Parathyroid adenoma (tissue), 2 donors: ENCODE data around the gene HERC4.

Experiments used
- H2AFZ ChIP-seq: fragments of 300-600 bp; sonication (generic); one replicate; pipeline ENCODE4 v1.7.0; 2017; ENCODE audit warnings: antibody characterized with exemption, mild to moderate bottlenecking
- H3K27ac ChIP-seq: fragments of 300-600 bp; sonication (generic); one replicate; pipeline ENCODE4 v1.7.0; 2017
- H3K27me3 ChIP-seq: fragments of 300-600 bp; sonication (generic); one replicate; pipeline ENCODE4 v1.7.0; 2017; ENCODE audit warnings: low read length; ENCODE audit not compliant: control insufficient read depth, insufficient read depth
- H3K36me3 ChIP-seq: fragments of 300-600 bp; sonication (generic); one replicate; pipeline ENCODE4 v1.7.0; 2017; ENCODE audit warnings: low read length; ENCODE audit not compliant: control insufficient read depth, insufficient read depth
- H3K4me1 ChIP-seq: fragments of 300-600 bp; sonication (generic); one replicate; pipeline ENCODE4 v1.7.0; 2017; ENCODE audit warnings: control low read depth
- H3K4me2 ChIP-seq: fragments of 300-600 bp; sonication (generic); one replicate; pipeline ENCODE4 v1.7.0; 2017; ENCODE audit warnings: low read length
- H3K4me3 ChIP-seq: fragments of 300-600 bp; sonication (generic); one replicate; pipeline ENCODE4 v1.7.0; 2017; ENCODE audit warnings: low read depth, low read length
- H3K79me2 ChIP-seq: fragments of 300-600 bp; sonication (generic); one replicate; pipeline ENCODE4 v1.7.0; 2017; ENCODE audit warnings: control low read depth
- H3K9ac ChIP-seq: fragments of 300-600 bp; sonication (generic); one replicate; pipeline ENCODE4 v1.7.0; 2017; ENCODE audit warnings: mild to moderate bottlenecking
- H3K9me3 ChIP-seq: fragments of 300-600 bp; sonication (generic); one replicate; pipeline ENCODE4 v1.7.0; 2017; ENCODE audit warnings: low read length; ENCODE audit not compliant: control insufficient read depth
- CTCF ChIP-seq: fragments of 300-600 bp; sonication (generic); IDR thresholded peaks from one replicate; pipeline ENCODE4 v1.7.0; 2017; ENCODE audit warnings: antibody characterized with exemption, mild to moderate bottlenecking
- donor health status: primary hyperparathyroidism.

HERC4 gene

DNA sequence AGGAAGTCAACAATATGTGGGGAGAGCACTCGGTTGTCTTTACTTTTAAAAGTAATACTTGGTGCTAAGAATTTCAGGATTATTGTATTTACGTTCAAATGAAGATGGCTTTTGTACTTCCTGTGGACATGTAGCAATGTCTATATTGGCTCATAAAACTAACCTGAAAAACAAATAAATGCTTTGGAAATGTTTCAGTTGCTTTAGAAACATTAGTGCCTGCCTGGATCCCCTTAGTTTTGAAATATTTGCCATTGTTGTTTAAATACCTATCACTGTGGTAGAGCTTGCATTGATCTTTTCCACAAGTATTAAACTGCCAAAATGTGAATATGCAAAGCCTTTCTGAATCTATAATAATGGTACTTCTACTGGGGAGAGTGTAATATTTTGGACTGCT is 157.9 kb downstream of the HERC4 start:
- no peaks in the 10 kb centered on the region for H3K9me3 ChIP-seq
- H3K27me3 ChIP-seq = no peaks in the 10 kb centered on the region
- H3K27ac ChIP-seq = no peak overlapping the region
- H2AFZ ChIP-seq = no peak overlapping the region
- H3K4me1 ChIP-seq = no peaks in the 10 kb centered on the region
- no peak for TF ChIP-seq CTCF
- H3K4me3 ChIP-seq = no peak overlapping the region
- H3K36me3 ChIP-seq = no peaks in the 10 kb centered on the region
- no peak overlapping the region for H3K4me2 ChIP-seq
- no peak overlapping the region for H3K9ac ChIP-seq
- H3K79me2 ChIP-seq = no peaks in the 10 kb centered on the region

GRCh38 chr10:67914777-67915340 is 160.2 kb downstream of the HERC4 start:
- no peaks in the 10 kb centered on the region for H3K27me3 ChIP-seq
- H3K4me1 ChIP-seq = no peaks in the 10 kb centered on the region
- no peak overlapping the region for H3K27ac ChIP-seq
- H3K9ac ChIP-seq = no peak overlapping the region
- H2AFZ ChIP-seq = no peak overlapping the region
- no peak for TF ChIP-seq CTCF
- H3K79me2 ChIP-seq = no peaks in the 10 kb centered on the region
- H3K4me3 ChIP-seq = no peak overlapping the region
- no peaks in the 10 kb centered on the region for H3K36me3 ChIP-seq
- no peak overlapping the region for H3K4me2 ChIP-seq
- H3K9me3 ChIP-seq = no peaks in the 10 kb centered on the region

- Histone ChIP-seq H3K27me3 (no peaks in the 10 kb centered on the region), H3K79me2 (no peaks in the 10 kb centered on the region), H3K36me3 (no peaks in the 10 kb centered on the region), H3K4me1 (no peaks in the 10 kb centered on the region), H3K4me3 (no peak overlapping the region), H2AFZ (no peak overlapping the region), H3K4me2 (no peak overlapping the region), H3K27ac (no peak overlapping the region), H3K9me3 (no peaks in the 10 kb centered on the region), H3K9ac (no peak overlapping the region)
- TF ChIP-seq CTCF = no peak
Measured at GRCh38 chr10:67912331-67912946, 162.6 kb downstream of the HERC4 start.

DNA sequence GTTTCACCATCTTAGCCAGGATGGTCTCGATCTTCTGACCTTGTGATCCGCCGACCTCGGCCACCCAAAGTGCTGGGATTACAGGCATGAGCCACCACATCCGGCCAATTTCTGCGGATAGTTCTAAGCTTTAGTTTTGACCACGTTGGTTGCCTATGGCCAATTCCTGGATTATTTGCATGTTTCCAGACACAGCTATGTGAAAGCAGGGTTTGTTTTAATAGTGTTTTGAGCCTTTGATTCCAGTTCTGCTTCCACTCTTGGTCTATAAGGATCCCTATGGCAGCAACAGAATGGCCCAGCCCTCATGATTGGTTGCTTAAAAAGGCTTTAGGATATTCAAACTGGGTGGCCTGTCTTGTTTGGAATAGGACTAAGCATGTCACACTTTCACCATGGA is 171.5 kb downstream of the HERC4 start:
- no peak overlapping the region for H3K4me2 ChIP-seq
- H3K36me3 ChIP-seq = no peaks in the 10 kb centered on the region

More for the DNA sequence above, 171.5 kb downstream of the HERC4 start:
- TF ChIP-seq CTCF = no peak
- Histone ChIP-seq H3K4me3 (no peak overlapping the region), H3K79me2 (peaks cover 8% of the 10 kb centered on the region), H3K27ac (no peak overlapping the region), H2AFZ (no peak overlapping the region), H3K9ac (no peak overlapping the region), H3K4me1 (no peaks in the 10 kb centered on the region), H3K9me3 (no peaks in the 10 kb centered on the region), H3K27me3 (no peaks in the 10 kb centered on the region)
